GM12873 (cell line): ENCODE results near the gene SLC35F3.

Source experiments
- CTCF ChIP-seq: IDR thresholded peaks from 2 replicates; pipeline ENCODE4 v1.5.1; 2012; ENCODE audit warnings: low read depth, mild to moderate bottlenecking, moderate library complexity, low read length, control low read depth; ENCODE audit not compliant: insufficient read depth; ENCODE audit errors: missing control alignments

Gene SLC35F3

DNA sequence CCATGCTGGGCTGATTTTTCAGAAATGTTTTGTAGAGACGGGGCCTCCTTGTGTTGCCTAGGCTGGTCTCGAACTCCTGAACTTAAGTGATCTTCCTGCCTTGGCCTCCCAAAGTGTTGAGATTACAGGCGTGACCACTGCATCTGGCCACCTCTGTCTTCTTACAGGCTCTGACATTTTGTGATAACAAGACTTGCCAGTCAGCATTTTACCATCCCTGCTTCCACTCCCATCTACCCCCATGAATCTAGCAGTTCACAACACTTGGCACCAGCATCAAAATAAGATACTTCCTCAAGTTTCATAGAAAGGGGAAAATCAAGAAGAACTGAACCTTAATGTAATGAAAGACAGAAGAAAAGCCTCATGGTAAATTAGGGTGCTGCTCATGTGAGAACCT lies 32.4 kb downstream of the SLC35F3 start:
- no peak for TF ChIP-seq CTCF

GRCh38 chr1:233938476-233938875 lies 34.0 kb downstream of the SLC35F3 start:
- no peak for TF ChIP-seq CTCF

- TF ChIP-seq CTCF = no peak
Observed at GRCh38 chr1:233939451-233939850, 35.0 kb downstream of the SLC35F3 start.

- no peak for TF ChIP-seq CTCF
Observed at GRCh38 chr1:233940908-233941307, 36.4 kb downstream of the SLC35F3 start.

DNA sequence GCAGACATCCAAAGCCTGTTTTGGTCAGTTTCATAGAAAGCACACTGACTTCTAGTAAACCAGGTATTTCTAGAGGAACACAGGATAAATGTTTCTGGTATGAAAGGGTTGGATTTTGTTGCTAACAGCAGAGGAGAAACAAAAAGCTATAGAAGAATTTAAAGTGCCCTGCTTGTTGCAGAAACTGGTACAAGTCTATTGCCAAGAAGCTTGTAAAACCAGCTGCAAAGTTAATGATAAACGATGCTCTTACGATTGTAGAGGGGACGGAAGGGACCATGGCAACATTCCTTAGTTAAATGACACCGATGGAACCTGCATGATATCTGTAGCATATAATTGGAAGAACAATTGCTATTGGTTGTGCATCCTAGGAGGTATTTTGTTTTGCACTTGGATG lies 40.1 kb downstream of the SLC35F3 start:
- TF ChIP-seq CTCF = no peak

- TF ChIP-seq CTCF = no peak
Observed at GRCh38 chr1:233945573-233945972, 41.1 kb downstream of the SLC35F3 start.

GRCh38 chr1:233945979-233946378 lies 41.5 kb downstream of the SLC35F3 start:
- TF ChIP-seq CTCF = no peak
